DMS 273 (cell line): ENCODE results near the gene DLG3.

Experiments
- DNase-seq: peaks from one replicate; lab custom pipeline; 2025; ENCODE audit not compliant: unreplicated experiment; lab: John Stamatoyannopoulos, UW

Gene DLG3

GRCh38 chrX:70437011-70437410 lies 7.6 kb upstream of the DLG3 start:
- no peak for DNase-seq

GRCh38 chrX:70437921-70438665 lies 6.5 kb upstream of the DLG3 start:
- DNase-seq = no peak

- no peak for DNase-seq
Measured at GRCh38 chrX:70439016-70439415, 5.6 kb upstream of the DLG3 start.

GRCh38 chrX:70442224-70442623 lies 2.4 kb upstream of the DLG3 start:
- no peak for DNase-seq

- no peak for DNase-seq
Measured at GRCh38 chrX:70444946-70445656, 466 bp downstream of the DLG3 start.

- DNase-seq = no peak
Measured at GRCh38 chrX:70445951-70446350, 1.3 kb downstream of the DLG3 start.

- DNase-seq = no peak
Measured at GRCh38 chrX:70446380-70447350, 2.0 kb downstream of the DLG3 start.

- no peak for DNase-seq
Measured at GRCh38 chrX:70449457-70449966, 4.9 kb downstream of the DLG3 start.

- peak; percentile 40 for DNase-seq
Measured at GRCh38 chrX:70452143-70452733, 7.6 kb downstream of the DLG3 start.

- DNase-seq = no peak
Measured at GRCh38 chrX:70453024-70453618, 8.5 kb downstream of the DLG3 start.

GRCh38 chrX:70454441-70455365 lies 10.1 kb downstream of the DLG3 start:
- DNase-seq = peak; percentile 68

GRCh38 chrX:70455366-70456202 lies 10.9 kb downstream of the DLG3 start:
- DNase-seq = no peak

- DNase-seq = no peak
Measured at GRCh38 chrX:70456256-70456655, 11.6 kb downstream of the DLG3 start.

- DNase-seq = no peak
Measured at GRCh38 chrX:70461026-70461425, 16.4 kb downstream of the DLG3 start.

- no peak for DNase-seq
Measured at GRCh38 chrX:70464051-70464450, 19.4 kb downstream of the DLG3 start.

- DNase-seq = no peak
Measured at GRCh38 chrX:70466968-70467367, 22.3 kb downstream of the DLG3 start.

- DNase-seq = no peak
Measured at GRCh38 chrX:70468709-70469108, 24.1 kb downstream of the DLG3 start.

- no peak for DNase-seq
Measured at GRCh38 chrX:70470850-70471289, 26.2 kb downstream of the DLG3 start.
